ENCODE measurements around the gene LRRC46. TPM values are rescaled to one million over a fixed set of nuclear protein-coding genes. Genes with fewer than 3 reads are reported as not detected.
A peak's percentile ranks its signal among the peaks of the same experiment; 100 is the strongest.

LRRC46 gene
- total and polyA plus RNA-seq, 9 of the 15 experiments (the other 6 are each of a cell fraction or from before 2014, with no cell fraction given): 0.39 to 1.4 (median 0.53) TPM; not detected in 1

GRCh38 chr17:47831003-47831933 is at the start of gene LRRC46, which contains the start of gene MRPL10 (continued):
- TF ChIP-seq, protein P1, sequence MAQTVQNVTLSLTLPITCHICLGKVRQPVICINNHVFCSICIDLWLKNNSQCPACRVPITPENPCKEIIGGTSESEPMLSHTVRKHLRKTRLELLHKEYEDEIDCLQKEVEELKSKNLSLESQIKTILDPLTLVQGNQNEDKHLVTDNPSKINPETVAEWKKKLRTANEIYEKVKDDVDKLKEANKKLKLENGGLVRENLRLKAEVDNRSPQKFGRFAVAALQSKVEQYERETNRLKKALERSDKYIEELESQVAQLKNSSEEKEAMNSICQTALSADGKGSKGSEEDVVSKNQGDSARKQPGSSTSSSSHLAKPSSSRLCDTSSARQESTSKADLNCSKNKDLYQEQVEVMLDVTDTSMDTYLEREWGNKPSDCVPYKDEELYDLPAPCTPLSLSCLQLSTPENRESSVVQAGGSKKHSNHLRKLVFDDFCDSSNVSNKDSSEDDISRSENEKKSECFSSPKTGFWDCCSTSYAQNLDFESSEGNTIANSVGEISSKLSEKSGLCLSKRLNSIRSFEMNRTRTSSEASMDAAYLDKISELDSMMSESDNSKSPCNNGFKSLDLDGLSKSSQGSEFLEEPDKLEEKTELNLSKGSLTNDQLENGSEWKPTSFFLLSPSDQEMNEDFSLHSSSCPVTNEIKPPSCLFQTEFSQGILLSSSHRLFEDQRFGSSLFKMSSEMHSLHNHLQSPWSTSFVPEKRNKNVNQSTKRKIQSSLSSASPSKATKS (CRISPR knock-in tag; IDR thresholded peaks at IDR 0.05): no peak
- TF ChIP-seq OTX1 (CRISPR knock-in tag; IDR thresholded peaks at IDR 0.05): 0 out of 2 replicates have a peak, but pooled peaks have one; percentile 48
- TF ChIP-seq ZNF79 (CRISPR knock-in tag; IDR thresholded peaks at IDR 0.05; ENCODE audit: low read depth): no peak
- TF ChIP-seq NR3C1 (CRISPR knock-in tag; IDR thresholded peaks at IDR 0.05): no peak
- TF ChIP-seq, protein P2, sequence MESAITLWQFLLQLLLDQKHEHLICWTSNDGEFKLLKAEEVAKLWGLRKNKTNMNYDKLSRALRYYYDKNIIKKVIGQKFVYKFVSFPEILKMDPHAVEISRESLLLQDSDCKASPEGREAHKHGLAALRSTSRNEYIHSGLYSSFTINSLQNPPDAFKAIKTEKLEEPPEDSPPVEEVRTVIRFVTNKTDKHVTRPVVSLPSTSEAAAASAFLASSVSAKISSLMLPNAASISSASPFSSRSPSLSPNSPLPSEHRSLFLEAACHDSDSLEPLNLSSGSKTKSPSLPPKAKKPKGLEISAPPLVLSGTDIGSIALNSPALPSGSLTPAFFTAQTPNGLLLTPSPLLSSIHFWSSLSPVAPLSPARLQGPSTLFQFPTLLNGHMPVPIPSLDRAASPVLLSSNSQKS (CRISPR knock-in tag; IDR thresholded peaks at IDR 0.05): no peak
- TF ChIP-seq ARID2 (IDR thresholded peaks at IDR 0.05): no peak
- no peak for TF ChIP-seq RBM15 (IDR thresholded peaks at IDR 0.05; ENCODE audit: insufficient read depth, low read length)
- no peak for TF ChIP-seq NCOR1 (IDR thresholded peaks at IDR 0.05)
- TF ChIP-seq FOXK2 (conservative IDR thresholded peaks at IDR 0.05 in 1 of 2, IDR thresholded peaks at IDR 0.05 in 1 of 2; ENCODE audit: low read depth in 2 of 2): peak; percentile 48 to 75; a peak in 3 of 4 replicates
- TF ChIP-seq TEAD1 (CRISPR knock-in tag; IDR thresholded peaks at IDR 0.05): peak in 1 of 2 experiments; percentile 84; a peak in 1 of 4 replicates
- no peak for TF ChIP-seq ZNF318 (IDR thresholded peaks at IDR 0.05; ENCODE audit: borderline replicate concordance in 1 of 2, low read depth in 1 of 2)
- 0 out of 2 replicates have a peak, but pooled peaks have one; percentile 30 for TF ChIP-seq GTF2F1 (IDR thresholded peaks at IDR 0.05; ENCODE audit: low read depth, low read length)
- no peak for TF ChIP-seq PPARD (CRISPR knock-in tag; IDR thresholded peaks at IDR 0.05)
